Neural cell (in vitro differentiated cells): ENCODE data around the gene DNAH8. TPM values are rescaled to one million over a fixed set of nuclear protein-coding genes. Genes with fewer than 3 reads are reported as not detected.

Experiments used
- H2AFZ ChIP-seq: fragments of 200-600, 300-800 bp; sonication (generic), shearing (Covaris generic); 2 replicates; pipeline ENCODE4 v1.6.0; 2014; ENCODE audit warnings: low read depth, mild to moderate bottlenecking, antibody characterized with exemption, low read length, moderate library complexity
- H3F3A ChIP-seq: fragments of 200-600 bp; shearing (Covaris generic); 2 replicates; pipeline ENCODE4 v1.6.1; 2016; ENCODE audit warnings: mild to moderate bottlenecking, moderate library complexity, mixed read lengths, antibody characterized with exemption, low read length; ENCODE audit not compliant: insufficient read depth, poor library complexity, severe bottlenecking
- H3K27ac ChIP-seq: fragments of 200-600, 300-800 bp; sonication (generic), shearing (Covaris generic); 2 replicates; pipeline ENCODE4 v1.5.1; 2014; ENCODE audit warnings: mild to moderate bottlenecking, low read length, moderate library complexity
- H3K27me3 ChIP-seq: fragments of 300-800, 200-600 bp; sonication (generic), shearing (Covaris generic); 2 replicates; pipeline ENCODE4 v1.6.0; 2014; ENCODE audit warnings: mild to moderate bottlenecking, low read depth, low read length, moderate library complexity; ENCODE audit not compliant: insufficient read depth
- H3K36me3 ChIP-seq: fragments of 300-800, 200-600 bp; sonication (generic), shearing (Covaris generic); 2 replicates; pipeline ENCODE4 v1.5.1; 2014; ENCODE audit warnings: mild to moderate bottlenecking, antibody characterized with exemption, low read length, moderate library complexity; ENCODE audit not compliant: insufficient read depth
- H3K4me2 ChIP-seq: fragments of 300-800, 200-600 bp; sonication (generic), shearing (Covaris generic); 2 replicates; pipeline ENCODE4 v1.6.0; 2014; ENCODE audit warnings: mild to moderate bottlenecking, low read length
- H3K4me3 ChIP-seq: fragments of 300-800, 200-600 bp; sonication (generic), shearing (Covaris generic); 2 replicates; pipeline ENCODE4 v1.5.1; 2014; ENCODE audit warnings: mild to moderate bottlenecking, low read length, moderate library complexity
- H3K79me2 ChIP-seq: fragments of 200-600 bp; shearing (Covaris generic); replicated peaks from 2 replicates; pipeline ENCODE4 v1.6.0; 2014; ENCODE audit warnings: mild to moderate bottlenecking, low read length, moderate library complexity; ENCODE audit not compliant: insufficient read depth
- H3K9ac ChIP-seq: fragments of 300-800, 200-600 bp; sonication (generic), shearing (Covaris generic); 2 replicates; pipeline ENCODE4 v1.6.1; 2016; ENCODE audit warnings: mild to moderate bottlenecking, low read length, mixed read lengths
- H3K9me2 ChIP-seq: fragments of 200-600 bp; shearing (Covaris generic); 2 replicates; pipeline ENCODE4 v1.6.1; 2016; ENCODE audit warnings: mild to moderate bottlenecking, low read length, mixed read lengths; ENCODE audit not compliant: insufficient read depth
- H3K9me3 ChIP-seq: fragments of 200-600, 300-800 bp; sonication (generic), shearing (Covaris generic); 2 replicates; pipeline ENCODE4 v1.6.1; 2016; ENCODE audit warnings: mild to moderate bottlenecking, mixed run types, low read length, moderate library complexity, mixed read lengths
- H4K20me1 ChIP-seq: fragments of 200-600 bp; shearing (Covaris generic); 2 replicates; pipeline ENCODE4 v1.6.1; 2016; ENCODE audit warnings: mild to moderate bottlenecking, mixed run types; ENCODE audit not compliant: insufficient read depth
- CTCF ChIP-seq: fragments of 450-650 bp; IDR thresholded peaks from 2 replicates; pipeline ENCODE4 v1.5.1; 2014; ENCODE audit warnings: antibody characterized with exemption, mild to moderate bottlenecking, moderate library complexity; ENCODE audit not compliant: poor library complexity, severe bottlenecking
- EP300 ChIP-seq: fragments of 450-650 bp; conservative IDR thresholded peaks from 2 replicates; pipeline ENCODE4 v1.6.1; 2014; ENCODE audit warnings: antibody characterized with exemption, mild to moderate bottlenecking, moderate library complexity; ENCODE audit not compliant: poor library complexity, severe bottlenecking
- EZH2 ChIP-seq: fragments of 200-600, 300-800 bp; shearing (Covaris generic), sonication (generic); IDR thresholded peaks from 2 replicates; pipeline ENCODE4 v1.6.1; 2014; ENCODE audit warnings: antibody characterized with exemption, low read length, borderline replicate concordance, mild to moderate bottlenecking; ENCODE audit not compliant: insufficient read depth, poor library complexity, severe bottlenecking
- MXI1 ChIP-seq: fragments of 450-650 bp; conservative IDR thresholded peaks from 2 replicates; pipeline ENCODE4 v1.6.1; 2014; ENCODE audit warnings: antibody characterized with exemption, mild to moderate bottlenecking; ENCODE audit not compliant: poor library complexity, severe bottlenecking
- POLR2AphosphoS5 ChIP-seq: IDR thresholded peaks from 2 replicates; pipeline ENCODE4 v1.6.1; 2012
- RAD21 ChIP-seq: fragments of 450-650 bp; conservative IDR thresholded peaks from 2 replicates; pipeline ENCODE4 v1.6.1; 2014; ENCODE audit warnings: antibody characterized with exemption, mild to moderate bottlenecking, moderate library complexity
- SMC3 ChIP-seq: fragments of 450-650 bp; conservative IDR thresholded peaks from 2 replicates; pipeline ENCODE4 v1.6.1; 2014; ENCODE audit warnings: antibody characterized with exemption, mild to moderate bottlenecking, moderate library complexity; ENCODE audit not compliant: poor library complexity
- TAF1 ChIP-seq: IDR thresholded peaks from 2 replicates; pipeline ENCODE4 v1.6.1; 2012; ENCODE audit warnings: low read depth
- polyA plus RNA-seq: library from polyadenylated mRNA; depleted of rRNA; stranded (reverse); fragments of >200 nt; gene quantifications from 2 replicates; pipeline ENCODE4 v1.2.3, GENCODE V29; 2014
- TF ChIP-seq, protein P1 (sequence below): IDR thresholded peaks from 2 replicates; pipeline ENCODE4 v1.6.1; 2012; ENCODE audit warnings: borderline replicate concordance

Gene DNAH8
- polyA plus RNA-seq, 1 donor from 2014 or later: 0.07 TPM

GRCh38 chr6:39021041-39021440, 305.9 kb downstream of the DNAH8 start:
- Histone ChIP-seq H3F3A (no peaks in the 10 kb centered on the region), H3K4me3 (no peak overlapping the region), H3K36me3 (no peaks in the 10 kb centered on the region)

GRCh38 chr6:39021779-39022178, 306.7 kb downstream of the DNAH8 start:
- no peaks in the 10 kb centered on the region for H3K79me2 ChIP-seq
- no peak overlapping the region for H3K4me3 ChIP-seq
- no peak overlapping the region for H2AFZ ChIP-seq
- no peaks in the 10 kb centered on the region for H3K9me3 ChIP-seq
- no peaks in the 10 kb centered on the region for H3K36me3 ChIP-seq
- H4K20me1 ChIP-seq: no peaks in the 10 kb centered on the region
- H3K27me3 ChIP-seq: no peaks in the 10 kb centered on the region
- no peak overlapping the region for H3K4me2 ChIP-seq
- no peaks in the 10 kb centered on the region for H3K9me2 ChIP-seq
- no peaks in the 10 kb centered on the region for H3F3A ChIP-seq
- H3K27ac ChIP-seq: no peak overlapping the region
- H3K9ac ChIP-seq: no peak overlapping the region
- no peak for TF ChIP-seq EP300
- TF ChIP-seq, protein P1, sequence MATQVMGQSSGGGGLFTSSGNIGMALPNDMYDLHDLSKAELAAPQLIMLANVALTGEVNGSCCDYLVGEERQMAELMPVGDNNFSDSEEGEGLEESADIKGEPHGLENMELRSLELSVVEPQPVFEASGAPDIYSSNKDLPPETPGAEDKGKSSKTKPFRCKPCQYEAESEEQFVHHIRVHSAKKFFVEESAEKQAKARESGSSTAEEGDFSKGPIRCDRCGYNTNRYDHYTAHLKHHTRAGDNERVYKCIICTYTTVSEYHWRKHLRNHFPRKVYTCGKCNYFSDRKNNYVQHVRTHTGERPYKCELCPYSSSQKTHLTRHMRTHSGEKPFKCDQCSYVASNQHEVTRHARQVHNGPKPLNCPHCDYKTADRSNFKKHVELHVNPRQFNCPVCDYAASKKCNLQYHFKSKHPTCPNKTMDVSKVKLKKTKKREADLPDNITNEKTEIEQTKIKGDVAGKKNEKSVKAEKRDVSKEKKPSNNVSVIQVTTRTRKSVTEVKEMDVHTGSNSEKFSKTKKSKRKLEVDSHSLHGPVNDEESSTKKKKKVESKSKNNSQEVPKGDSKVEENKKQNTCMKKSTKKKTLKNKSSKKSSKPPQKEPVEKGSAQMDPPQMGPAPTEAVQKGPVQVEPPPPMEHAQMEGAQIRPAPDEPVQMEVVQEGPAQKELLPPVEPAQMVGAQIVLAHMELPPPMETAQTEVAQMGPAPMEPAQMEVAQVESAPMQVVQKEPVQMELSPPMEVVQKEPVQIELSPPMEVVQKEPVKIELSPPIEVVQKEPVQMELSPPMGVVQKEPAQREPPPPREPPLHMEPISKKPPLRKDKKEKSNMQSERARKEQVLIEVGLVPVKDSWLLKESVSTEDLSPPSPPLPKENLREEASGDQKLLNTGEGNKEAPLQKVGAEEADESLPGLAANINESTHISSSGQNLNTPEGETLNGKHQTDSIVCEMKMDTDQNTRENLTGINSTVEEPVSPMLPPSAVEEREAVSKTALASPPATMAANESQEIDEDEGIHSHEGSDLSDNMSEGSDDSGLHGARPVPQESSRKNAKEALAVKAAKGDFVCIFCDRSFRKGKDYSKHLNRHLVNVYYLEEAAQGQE: no peak
- no peak for TF ChIP-seq CTCF
- no peak for TF ChIP-seq POLR2AphosphoS5
- TF ChIP-seq TAF1: no peak
- no peak for TF ChIP-seq RAD21
- no peak for TF ChIP-seq SMC3
- no peak for TF ChIP-seq EZH2
- no peak for TF ChIP-seq MXI1

More at GRCh38 chr6:39021041-39021440, 305.9 kb downstream of the DNAH8 start:
- no peak overlapping the region for H3K4me2 ChIP-seq
- no peaks in the 10 kb centered on the region for H3K27me3 ChIP-seq
- H3K9me2 ChIP-seq: no peaks in the 10 kb centered on the region
- no peak overlapping the region for H2AFZ ChIP-seq
- H3K9me3 ChIP-seq: no peaks in the 10 kb centered on the region
- H3K79me2 ChIP-seq: no peaks in the 10 kb centered on the region
- no peaks in the 10 kb centered on the region for H4K20me1 ChIP-seq
- no peak overlapping the region for H3K9ac ChIP-seq
- no peak for TF ChIP-seq SMC3
- no peak for TF ChIP-seq RAD21
- TF ChIP-seq TAF1: no peak
- TF ChIP-seq, protein P1: no peak
- TF ChIP-seq POLR2AphosphoS5: no peak
- TF ChIP-seq MXI1: no peak
- no peak for TF ChIP-seq CTCF
- TF ChIP-seq EZH2: no peak
- TF ChIP-seq EP300: no peak
- no peak overlapping the region for H3K27ac ChIP-seq
